NCI-H2227 (cell line): ENCODE data around the gene GRK5.

Source experiments
- DNase-seq: peaks from one replicate; lab custom pipeline; 2025; ENCODE audit not compliant: unreplicated experiment; lab: John Stamatoyannopoulos, UW

The GRK5 gene

DNA sequence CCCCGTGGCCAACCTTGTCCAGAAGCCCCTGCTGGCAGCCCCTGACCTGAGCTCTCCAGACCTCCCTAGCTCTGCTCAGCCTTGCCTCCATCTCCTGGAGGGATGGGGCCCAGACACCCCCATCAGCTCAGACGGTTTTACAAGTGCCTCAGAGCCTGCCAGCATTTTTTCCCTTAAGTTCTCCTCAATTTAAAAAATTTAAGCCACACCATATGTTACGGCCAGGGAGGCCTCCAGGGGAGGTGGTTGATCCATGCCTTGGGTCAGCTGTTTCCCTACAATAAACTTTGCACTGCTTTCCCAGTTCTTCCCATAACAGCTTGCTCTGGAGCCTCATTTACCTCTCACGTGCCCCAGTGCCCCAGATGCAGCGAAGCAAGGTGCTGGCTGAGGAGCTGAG is 191.6 kb downstream of the GRK5 start:
- no peak for DNase-seq

DNA sequence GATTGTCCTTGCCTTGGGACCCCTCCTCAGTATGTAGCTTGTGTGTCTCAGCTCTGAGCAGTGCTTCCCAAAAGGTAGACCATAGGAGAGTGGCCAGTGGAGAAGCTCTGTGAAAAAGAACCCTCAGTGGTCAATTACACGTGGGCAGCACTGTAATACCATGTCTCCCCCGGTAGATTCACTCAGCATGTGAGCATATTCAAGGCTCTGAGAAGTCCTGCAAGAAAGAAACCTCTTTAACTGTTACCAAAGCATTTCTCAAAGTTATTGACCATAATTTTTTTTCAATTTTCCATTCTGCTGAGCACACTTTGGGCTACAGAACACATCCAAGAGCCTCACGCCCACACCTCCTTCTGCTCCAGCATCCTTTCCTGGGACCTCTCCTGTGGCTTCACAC is 192.1 kb downstream of the GRK5 start:
- DNase-seq, result no peak

DNA sequence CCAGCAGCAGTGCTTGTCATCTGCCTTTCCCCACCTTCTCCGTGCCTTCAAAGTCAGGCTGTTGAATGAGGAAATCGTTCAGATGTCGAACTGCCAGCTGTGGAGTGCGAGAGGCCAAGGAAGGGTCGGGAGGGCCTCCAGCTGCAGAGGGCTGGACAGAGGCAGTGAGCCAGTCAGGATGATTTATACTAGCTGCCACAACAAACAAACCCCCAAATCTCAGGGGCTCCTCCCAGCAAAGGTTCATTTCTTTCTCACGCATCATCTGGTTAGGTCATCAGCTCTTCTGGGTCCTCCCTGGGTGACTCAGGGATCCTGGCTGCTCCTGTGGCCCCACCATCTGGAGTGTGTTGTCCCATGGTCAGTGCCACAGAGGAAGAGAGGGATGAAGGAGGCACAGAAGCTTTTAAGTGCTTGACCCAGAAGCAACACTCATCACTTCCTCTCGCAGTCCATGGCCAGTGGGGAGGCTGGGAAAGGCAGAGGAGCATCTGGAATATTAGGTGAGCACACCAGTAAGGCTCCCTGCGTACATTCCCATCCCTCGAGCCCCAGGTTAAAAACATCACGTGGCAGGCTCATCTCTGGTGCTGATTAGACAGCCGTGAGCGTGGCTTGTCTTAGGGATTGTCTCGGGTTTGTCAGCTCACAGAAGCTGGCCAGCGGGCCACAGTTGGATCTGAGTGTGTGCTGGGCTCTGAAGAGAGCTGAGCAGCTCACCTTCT is 194.5 kb downstream of the GRK5 start:
- no peak for DNase-seq

DNA sequence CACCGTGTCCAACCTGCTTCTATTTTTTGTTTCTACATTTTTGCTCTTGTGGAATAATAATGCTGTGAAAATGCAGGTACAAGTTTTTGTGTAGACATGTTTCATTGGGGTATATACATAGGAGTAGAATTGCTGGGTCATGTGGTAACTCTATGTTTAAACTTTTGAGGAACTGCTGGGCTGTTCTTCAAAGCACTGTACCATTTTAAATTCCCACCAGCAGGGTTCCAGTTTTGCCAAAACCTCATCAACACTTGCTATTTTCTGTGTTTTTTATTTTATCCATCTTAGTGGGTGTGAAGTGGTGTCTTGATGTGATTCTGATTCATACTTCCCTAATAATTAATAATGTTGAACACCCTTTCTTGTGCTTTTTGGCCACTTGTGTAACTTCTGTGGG is 196.6 kb downstream of the GRK5 start:
- no peak for DNase-seq

DNA sequence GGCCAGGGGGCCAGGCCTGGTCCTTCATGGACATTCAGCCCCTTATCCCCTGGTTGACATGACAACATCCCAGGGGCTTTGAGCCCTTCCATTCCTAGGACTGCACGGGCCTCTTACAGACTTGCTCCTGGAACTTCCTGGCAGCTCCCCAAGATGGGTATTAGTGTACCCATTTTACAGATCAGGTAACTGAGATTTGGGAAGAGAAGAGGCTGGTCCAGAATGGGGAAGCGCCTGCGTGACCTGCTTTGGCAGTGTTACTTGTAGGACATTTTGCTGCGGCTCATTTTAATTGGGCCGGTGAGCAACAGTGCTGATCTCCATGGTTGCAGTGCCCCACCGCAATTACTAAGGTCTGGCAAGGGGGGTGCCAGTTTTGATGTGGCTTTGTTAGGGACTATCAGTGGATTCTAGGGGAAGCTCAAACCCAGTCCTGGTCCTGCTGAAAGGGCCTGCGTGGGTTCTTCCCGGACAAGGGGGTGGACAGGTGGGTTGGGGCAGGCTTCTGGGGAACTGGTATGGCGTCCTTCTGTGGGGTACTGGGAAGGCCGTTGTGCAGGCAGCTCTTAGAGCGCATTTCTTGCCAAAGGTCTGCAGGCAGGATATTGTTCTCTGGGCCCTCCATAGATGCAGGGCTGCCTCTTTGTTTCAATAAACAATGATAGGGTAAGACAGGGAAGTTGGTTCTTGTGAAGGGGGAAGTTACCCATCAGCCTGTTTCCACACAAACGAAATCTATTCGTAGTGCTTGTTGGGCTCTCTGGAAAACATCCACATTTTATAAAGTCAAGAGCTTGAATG is 197.5 kb downstream of the GRK5 start:
- no peak for DNase-seq

DNA sequence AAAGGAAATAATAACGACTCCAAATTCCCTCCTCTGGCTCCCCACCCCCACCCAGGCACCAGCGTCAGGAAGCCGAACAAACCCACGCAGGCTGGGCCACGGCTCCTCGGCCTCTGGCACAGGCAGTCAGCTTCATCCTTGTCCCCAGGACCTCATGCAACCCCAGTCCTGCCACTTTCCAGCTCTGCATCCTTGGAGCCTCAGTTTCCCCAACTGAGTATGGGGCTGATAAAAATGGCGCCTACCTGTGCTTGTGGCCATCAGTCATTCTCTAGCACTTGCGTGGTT is 198.1 kb downstream of the GRK5 start:
- no peak for DNase-seq

DNA sequence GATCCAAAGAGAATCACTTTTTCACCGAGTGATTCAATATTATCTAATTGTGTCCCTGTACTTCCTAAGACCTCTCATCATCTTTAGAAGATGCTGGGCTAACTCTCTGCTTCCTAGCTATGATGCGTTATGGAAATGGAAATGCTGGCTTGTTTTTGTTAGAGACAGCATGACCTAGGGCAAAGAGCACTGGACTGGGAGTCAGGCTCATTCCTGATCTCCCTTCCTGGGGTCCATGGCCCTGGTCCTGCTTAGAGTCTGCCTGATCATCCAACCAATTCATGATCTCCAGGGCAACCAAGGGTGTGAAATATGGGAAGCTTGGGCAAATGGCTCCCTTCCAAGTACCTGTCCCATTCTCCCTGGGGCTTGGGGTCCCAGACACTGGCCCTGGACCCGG is 198.8 kb downstream of the GRK5 start:
- no peak for DNase-seq

DNA sequence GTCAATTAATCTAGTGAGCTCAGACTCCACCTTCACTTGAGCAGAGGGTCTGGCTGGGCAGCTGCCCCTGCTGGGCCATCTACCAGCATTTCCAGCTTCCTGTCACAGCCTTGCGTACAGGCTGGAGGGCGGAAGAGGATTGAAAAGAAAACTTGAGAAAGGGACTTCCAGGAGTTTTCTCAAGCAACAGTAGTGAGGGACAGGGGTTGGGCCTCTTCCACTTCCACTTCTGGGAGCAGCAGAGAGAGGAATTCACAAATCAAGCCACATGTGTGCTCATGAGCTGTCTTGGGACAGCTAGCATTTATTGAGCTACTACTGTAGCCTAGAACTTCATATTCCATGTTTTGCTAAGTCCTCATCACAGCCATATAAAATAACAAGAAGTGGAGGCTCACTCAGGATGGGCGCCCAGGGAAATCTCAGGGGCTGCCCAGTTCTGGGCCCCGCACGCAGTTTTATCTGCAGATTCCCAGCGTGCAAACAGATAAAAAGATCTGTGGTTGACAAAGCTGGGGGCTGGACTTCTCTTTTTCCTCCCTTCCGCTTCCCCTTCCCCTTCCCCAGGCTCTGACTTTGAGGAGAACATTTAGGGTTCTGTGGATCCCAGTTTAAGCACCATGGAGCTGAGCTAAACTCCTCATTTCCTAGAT is 199.4 kb downstream of the GRK5 start:
- no peak for DNase-seq

DNA sequence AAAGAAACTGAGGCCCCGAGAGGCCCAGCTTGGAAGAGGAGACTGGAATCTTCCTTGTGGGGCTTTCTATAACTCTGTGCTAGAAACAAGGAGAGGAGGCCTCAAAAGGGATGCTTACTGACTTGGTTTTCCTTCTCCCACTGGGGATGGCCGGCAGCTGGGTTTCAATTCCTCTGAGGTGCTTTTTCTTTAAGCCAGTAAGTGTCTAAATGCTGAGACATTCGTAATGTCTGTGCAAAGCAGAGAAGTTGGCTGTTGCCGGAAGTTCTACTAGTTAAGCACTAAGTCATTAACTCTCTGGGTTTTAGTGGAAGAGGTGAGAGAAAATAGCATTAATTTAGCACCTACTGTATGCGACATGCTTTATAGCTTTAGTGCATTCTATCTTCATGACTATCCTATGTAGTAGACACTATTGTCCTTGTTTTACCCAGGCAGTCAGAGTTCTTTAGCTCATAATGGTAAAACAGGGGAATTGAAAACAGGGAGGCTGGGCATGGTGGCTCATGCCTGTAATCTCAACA is 199.9 kb downstream of the GRK5 start:
- no peak for DNase-seq

DNA sequence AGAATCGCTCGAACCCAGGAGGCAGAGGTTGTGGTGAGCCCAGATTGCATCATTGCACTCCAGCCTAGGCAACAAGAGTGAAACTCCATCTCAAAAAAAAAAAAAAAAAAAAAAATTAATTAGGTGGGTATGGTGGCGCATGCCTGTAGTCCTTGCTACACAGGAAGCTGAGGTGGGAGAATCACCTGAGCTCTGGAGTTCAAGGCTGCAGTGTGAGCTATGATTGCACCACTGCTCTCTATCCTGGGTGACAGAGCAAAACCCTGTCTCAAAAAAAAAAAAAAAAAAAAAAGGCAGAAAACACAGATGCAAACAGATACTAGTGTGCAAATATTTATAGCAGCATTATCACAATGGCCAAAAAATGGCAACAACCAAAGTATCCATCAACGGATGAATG is 200.7 kb downstream of the GRK5 start:
- DNase-seq, result no peak

DNA sequence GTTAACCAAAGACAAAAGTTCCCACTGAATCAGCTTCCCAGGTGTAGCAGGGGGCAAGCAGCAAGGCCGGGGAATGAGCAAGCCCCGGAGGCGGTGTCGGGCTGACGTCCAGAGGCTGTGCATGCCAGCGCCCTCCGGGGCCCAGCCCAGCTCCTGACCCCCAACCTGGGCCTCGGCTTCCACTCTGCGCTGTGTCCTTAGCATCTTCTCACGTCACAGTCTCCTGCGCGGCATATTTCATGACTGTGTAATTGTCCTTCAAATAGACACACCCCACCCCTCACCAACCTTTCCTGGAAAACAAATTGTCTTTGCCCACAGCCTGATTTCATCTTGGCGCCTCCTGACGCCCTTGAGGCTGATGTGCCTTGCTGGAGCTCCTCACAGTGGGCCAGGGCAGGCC is 201.6 kb downstream of the GRK5 start:
- no peak for DNase-seq

DNA sequence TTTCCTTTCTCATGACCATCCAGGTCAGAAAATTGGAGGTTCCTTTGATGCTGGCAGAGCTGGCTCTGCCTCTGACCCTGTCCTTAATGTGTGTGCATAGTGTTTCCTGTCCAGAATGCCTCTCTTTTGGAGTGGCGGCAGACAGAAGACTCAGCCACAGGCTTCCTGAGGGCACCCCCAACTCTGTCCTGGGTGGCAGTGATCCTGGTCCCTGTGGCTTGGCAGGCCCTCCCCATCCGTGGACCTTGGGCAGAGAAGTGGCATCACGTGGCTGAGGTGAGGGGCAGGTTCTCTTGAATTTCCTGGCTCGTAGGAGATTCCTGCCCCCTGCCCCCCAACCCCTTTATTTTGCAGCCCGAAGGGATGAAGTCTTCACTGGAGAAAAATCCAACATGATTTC is 202.0 kb downstream of the GRK5 start:
- DNase-seq, result no peak

DNA sequence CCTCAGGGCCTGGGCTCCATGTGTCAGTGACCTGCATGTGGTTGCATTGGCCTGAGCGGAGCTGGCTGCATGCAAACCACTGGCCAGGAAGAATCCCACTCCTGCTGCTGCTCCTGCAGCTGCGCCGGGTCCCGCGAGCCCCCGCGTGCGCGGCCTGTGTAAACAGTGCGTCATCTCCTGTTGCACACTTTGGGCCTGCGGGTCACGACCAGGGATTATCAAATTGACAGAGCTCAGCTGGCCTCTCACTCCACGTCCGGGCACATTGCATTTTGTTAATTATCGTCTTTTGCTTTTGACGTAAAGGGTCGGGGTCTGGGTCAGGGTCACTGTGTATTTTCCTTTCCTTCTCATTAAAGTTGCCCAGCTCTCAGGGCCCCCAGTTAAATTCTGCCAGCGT is 202.5 kb downstream of the GRK5 start:
- peak; percentile 17 for DNase-seq

DNA sequence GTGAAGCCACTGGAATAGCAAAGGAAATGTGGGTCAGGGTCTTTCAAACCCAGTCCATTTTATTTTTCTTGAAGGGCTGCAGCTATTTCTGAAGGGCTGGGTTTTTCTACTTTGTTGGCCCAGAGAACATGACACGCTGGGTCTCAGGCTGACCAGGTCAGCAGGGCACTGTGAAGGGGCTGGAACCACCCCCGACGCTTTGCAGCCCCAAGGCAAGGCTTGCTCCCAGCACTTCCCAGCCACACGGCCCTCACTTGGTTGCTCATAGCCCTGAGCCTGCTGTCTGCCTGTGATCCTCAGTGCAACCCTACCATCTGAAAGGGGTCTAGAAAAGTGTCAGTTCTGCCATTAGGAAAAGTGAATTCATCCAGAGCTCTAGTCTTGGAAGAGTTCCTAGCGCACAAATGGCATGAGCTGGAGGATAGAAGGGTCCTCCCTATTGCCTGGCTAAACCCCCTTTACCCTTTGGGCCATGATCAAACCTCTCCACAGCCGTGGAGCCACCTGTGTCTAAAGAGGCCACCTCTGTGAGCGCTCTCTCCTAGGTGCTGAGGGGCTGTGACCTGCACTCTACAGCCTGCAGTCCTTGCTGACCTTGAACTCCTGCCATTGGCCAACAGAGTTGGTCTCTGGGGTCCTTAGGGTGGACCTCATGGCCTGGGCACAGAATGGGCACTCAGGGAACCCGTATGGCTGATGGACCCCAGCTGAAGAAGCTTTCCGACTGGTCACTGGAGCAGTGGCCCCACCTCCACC is 203.2 kb downstream of the GRK5 start:
- no peak for DNase-seq

DNA sequence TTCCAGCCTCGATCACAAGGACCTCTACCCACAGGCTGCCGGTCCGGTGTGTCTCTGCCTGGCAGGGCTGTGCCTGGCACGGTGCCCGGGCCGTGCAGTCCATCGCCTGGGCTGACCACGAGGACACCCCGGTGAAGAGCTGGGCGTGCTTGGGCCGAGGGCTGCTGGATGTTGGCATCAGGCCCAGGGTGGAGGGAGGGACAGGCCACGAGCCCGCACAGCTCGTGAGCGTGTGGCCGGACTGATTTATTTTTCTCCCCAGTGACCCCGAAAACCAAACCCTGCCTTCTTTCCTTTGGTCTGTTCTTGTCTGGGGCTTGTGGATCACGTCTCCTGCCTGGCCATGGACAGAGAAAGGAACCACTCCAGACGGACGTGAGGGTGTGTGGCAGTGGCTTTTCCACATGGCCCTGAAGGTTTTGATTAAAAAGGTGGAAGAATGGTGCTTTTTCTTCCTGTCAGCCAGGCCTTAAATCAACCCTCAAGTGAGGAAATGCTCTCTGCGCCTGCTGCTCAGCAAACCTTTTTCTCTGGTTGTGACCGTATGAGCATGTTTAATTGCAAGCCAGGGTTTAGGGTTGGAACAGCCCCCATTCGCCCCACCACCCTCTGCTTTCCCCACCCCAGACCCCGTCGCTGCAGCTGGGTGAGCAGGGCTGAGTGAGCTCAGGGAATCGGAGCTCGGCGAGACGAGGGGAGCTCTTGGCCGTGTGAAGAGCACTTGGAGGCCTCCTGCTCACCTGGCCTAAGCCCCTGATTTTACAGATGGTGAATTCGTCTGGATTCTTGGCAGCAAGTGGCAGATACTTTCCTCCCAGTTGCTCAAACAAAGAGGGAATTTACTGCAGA is 205.1 kb downstream of the GRK5 start:
- DNase-seq, result no peak

DNA sequence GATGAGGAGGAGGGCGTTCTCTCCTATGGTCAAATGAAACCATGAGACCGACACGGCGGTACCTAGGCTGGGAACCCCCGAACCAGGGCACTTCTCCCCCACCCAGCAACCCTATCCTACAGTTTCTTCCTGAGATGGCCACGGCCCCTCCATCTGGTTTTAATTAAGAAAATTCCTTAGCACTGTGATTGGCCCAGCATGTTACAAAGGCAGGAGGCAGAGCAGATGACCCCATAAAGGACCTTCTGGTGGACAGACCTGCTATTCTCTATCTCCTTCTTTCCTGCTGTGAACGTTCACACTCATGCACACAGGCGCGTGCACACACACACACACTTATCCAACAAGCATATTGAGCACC is 205.7 kb downstream of the GRK5 start:
- no peak for DNase-seq

DNA sequence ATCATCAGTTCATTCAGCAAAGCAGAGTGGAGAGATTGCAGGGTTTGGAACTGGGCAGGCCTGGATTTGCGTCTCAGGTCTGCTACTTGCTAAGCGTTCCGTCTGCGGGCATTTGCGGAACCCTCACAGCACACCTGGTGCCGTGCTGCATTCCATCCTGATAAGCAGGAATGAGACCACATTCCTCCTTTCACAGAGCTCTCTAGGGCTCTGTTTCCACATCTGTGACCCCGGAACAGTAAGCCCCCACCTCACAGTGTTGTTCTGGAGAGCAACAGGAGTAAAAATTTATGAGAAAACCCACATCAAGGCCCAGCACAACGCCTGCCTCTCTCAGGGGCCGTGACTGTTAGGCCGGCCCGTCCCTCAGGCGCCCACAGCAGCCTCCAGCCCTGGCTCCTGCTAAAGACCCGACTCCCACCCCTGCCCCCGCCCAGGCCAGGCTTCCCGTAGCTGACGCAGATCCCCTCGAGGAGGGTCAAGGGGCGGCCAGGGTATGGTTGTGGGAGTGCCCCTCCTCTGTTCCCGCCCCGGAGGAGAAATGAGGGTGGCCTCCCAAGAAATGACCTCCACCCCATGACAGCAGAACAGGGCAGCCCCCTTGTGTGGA is 206.2 kb downstream of the GRK5 start:
- no peak for DNase-seq

DNA sequence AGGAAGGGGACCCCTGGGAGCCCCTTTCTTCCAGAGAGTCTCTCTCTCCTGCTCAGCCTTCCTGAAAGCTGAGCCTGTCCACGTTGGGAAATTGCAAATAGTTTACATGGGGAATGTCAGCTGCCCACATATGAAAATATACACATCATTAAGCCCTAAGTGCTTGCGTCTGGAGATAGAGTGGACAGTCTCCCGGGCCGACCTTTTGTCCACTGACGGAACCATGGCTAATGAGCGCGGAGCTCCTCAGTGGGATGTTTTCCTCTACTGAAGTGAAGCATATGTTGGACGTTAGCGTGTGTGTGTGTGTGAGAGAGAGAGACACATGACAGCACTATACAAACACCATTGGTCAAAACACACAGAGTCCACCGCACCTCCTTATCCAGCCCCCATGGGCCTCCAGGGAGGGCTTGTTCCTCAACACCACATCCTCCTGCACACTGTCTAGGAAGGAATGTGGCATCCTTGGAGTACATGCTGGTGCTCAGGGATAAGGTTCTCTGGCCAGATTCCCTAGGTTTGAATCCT is 206.8 kb downstream of the GRK5 start:
- DNase-seq, result no peak

DNA sequence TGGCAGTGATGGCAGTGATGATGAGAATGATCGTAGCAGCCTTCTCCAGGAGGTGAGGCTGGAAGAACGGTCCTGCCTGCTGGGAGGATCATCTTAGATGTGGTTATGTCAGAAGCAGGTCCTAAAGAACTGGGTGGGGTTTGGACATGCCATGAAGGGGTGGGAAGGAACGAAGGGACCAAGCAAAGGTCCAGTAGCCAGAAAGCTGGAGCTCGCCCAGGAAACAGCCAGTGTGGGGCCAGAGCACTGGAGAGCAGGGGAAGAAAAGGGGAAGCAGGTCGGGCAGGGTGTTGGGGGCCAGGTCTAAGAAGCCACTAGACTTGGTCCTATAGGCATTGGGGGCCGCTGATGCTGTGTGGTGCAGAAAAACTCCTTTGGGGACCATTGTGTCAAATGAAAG is 207.8 kb downstream of the GRK5 start:
- DNase-seq, result no peak
